ENCODE measurements around the gene TMEM161A. TPM values are rescaled to one million over a fixed set of nuclear protein-coding genes. Genes with fewer than 3 reads are reported as not detected.

The TMEM161A gene
- total RNA-seq, 1 experiment from 2014 or later, result 46.0 TPM

DNA sequence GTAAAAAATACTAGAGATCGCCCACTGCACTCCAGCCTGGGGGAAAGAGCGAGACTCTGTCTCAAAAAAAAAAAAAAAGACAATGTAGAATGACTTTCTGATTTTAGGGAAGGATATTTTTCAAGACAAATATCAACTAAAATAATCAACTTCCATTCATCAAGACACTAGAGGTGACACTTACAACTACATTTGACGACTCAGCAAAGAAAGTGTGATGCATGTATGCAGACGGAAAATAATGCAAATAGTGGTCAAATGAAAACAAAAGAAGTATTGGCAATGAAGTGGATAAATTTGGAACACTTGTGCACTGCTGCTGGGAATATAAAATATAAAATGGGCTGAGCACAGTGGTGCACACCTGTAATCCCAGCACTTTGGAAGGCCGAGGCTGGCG is 12.2 kb downstream of the TMEM161A start (continued):
- TF ChIP-seq, protein P1, sequence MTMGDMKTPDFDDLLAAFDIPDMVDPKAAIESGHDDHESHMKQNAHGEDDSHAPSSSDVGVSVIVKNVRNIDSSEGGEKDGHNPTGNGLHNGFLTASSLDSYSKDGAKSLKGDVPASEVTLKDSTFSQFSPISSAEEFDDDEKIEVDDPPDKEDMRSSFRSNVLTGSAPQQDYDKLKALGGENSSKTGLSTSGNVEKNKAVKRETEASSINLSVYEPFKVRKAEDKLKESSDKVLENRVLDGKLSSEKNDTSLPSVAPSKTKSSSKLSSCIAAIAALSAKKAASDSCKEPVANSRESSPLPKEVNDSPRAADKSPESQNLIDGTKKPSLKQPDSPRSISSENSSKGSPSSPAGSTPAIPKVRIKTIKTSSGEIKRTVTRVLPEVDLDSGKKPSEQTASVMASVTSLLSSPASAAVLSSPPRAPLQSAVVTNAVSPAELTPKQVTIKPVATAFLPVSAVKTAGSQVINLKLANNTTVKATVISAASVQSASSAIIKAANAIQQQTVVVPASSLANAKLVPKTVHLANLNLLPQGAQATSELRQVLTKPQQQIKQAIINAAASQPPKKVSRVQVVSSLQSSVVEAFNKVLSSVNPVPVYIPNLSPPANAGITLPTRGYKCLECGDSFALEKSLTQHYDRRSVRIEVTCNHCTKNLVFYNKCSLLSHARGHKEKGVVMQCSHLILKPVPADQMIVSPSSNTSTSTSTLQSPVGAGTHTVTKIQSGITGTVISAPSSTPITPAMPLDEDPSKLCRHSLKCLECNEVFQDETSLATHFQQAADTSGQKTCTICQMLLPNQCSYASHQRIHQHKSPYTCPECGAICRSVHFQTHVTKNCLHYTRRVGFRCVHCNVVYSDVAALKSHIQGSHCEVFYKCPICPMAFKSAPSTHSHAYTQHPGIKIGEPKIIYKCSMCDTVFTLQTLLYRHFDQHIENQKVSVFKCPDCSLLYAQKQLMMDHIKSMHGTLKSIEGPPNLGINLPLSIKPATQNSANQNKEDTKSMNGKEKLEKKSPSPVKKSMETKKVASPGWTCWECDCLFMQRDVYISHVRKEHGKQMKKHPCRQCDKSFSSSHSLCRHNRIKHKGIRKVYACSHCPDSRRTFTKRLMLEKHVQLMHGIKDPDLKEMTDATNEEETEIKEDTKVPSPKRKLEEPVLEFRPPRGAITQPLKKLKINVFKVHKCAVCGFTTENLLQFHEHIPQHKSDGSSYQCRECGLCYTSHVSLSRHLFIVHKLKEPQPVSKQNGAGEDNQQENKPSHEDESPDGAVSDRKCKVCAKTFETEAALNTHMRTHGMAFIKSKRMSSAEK (CRISPR knock-in tag; IDR thresholded peaks at IDR 0.05; ENCODE audit: borderline replicate concordance), result no peak
- TF ChIP-seq ZNF671 (CRISPR knock-in tag; IDR thresholded peaks at IDR 0.05) (no peak), NFATC4 (CRISPR knock-in tag; IDR thresholded peaks at IDR 0.05) (no peak), CREM (CRISPR knock-in tag; IDR thresholded peaks at IDR 0.05) (no peak), CREB1 (CRISPR knock-in tag; IDR thresholded peaks at IDR 0.05) (no peak), ZNF219 (CRISPR knock-in tag; IDR thresholded peaks at IDR 0.05; ENCODE audit: borderline replicate concordance) (no peak), KAT7 (CRISPR knock-in tag; IDR thresholded peaks at IDR 0.05; ENCODE audit: borderline replicate concordance) (no peak)
- TF ChIP-seq, protein P2, sequence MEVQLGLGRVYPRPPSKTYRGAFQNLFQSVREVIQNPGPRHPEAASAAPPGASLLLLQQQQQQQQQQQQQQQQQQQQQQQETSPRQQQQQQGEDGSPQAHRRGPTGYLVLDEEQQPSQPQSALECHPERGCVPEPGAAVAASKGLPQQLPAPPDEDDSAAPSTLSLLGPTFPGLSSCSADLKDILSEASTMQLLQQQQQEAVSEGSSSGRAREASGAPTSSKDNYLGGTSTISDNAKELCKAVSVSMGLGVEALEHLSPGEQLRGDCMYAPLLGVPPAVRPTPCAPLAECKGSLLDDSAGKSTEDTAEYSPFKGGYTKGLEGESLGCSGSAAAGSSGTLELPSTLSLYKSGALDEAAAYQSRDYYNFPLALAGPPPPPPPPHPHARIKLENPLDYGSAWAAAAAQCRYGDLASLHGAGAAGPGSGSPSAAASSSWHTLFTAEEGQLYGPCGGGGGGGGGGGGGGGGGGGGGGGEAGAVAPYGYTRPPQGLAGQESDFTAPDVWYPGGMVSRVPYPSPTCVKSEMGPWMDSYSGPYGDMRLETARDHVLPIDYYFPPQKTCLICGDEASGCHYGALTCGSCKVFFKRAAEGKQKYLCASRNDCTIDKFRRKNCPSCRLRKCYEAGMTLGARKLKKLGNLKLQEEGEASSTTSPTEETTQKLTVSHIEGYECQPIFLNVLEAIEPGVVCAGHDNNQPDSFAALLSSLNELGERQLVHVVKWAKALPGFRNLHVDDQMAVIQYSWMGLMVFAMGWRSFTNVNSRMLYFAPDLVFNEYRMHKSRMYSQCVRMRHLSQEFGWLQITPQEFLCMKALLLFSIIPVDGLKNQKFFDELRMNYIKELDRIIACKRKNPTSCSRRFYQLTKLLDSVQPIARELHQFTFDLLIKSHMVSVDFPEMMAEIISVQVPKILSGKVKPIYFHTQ (CRISPR knock-in tag; IDR thresholded peaks at IDR 0.05), result no peak
- TF ChIP-seq, protein P3, sequence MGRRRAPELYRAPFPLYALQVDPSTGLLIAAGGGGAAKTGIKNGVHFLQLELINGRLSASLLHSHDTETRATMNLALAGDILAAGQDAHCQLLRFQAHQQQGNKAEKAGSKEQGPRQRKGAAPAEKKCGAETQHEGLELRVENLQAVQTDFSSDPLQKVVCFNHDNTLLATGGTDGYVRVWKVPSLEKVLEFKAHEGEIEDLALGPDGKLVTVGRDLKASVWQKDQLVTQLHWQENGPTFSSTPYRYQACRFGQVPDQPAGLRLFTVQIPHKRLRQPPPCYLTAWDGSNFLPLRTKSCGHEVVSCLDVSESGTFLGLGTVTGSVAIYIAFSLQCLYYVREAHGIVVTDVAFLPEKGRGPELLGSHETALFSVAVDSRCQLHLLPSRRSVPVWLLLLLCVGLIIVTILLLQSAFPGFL (CRISPR knock-in tag; IDR thresholded peaks at IDR 0.05; ENCODE audit: borderline replicate concordance), result no peak

DNA sequence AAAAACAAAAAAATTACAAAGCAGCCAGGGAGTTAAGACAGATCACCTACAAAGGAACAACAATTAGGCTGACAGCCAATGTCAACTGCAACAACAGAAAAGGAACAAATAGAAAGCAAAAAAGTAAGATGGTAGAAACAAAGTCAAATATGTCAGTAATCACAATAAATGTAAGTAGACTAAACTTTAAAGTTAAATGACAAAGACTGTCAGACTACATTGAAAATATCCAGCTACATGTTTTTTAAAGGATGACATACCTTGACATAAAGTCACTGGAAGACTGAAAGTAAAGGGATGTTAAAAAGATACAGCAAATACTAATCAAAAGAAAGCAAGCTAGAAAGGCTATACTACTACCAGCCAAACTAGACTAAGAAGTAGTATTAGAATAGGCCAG is 14.9 kb downstream of the TMEM161A start:
- Mint-ChIP-seq H3K9me3 (peaks cover 14% of the 10 kb centered on the region), H3K4me3 (no peak overlapping the region), H3K4me1 (no peaks in the 10 kb centered on the region), H3K27me3 (ENCODE audit: low read depth) (no peaks in the 10 kb centered on the region), H3K36me3 (peaks cover 38% of the 10 kb centered on the region), H3K27ac (no peak overlapping the region)
- TF ChIP-seq SMAD4 (CRISPR knock-in tag; IDR thresholded peaks at IDR 0.05) (no peak), GRHL2 (CRISPR knock-in tag; IDR thresholded peaks at IDR 0.05; ENCODE audit: insufficient replicate concordance, severe bottlenecking) (no peak), RELA (CRISPR knock-in tag; IDR thresholded peaks at IDR 0.05; ENCODE audit: borderline replicate concordance) (no peak), ZNF232 (CRISPR knock-in tag; IDR thresholded peaks at IDR 0.05) (no peak), FOXP1 (CRISPR knock-in tag; IDR thresholded peaks at IDR 0.05; ENCODE audit: borderline replicate concordance) (no peak), ELF4 (CRISPR knock-in tag; IDR thresholded peaks at IDR 0.05; ENCODE audit: low read depth) (no peak), MYBL2 (CRISPR knock-in tag; IDR thresholded peaks at IDR 0.05) (no peak), FOXK1 (CRISPR knock-in tag; IDR thresholded peaks at IDR 0.05) (no peak), NR2C2 (CRISPR knock-in tag; IDR thresholded peaks at IDR 0.05) (no peak), NR3C1 (CRISPR knock-in tag; conservative IDR thresholded peaks at IDR 0.05; ENCODE audit: low read depth) (no peak), SMAD3 (CRISPR knock-in tag; IDR thresholded peaks at IDR 0.05; ENCODE audit: borderline replicate concordance) (no peak)
- TF ChIP-seq, protein P4, sequence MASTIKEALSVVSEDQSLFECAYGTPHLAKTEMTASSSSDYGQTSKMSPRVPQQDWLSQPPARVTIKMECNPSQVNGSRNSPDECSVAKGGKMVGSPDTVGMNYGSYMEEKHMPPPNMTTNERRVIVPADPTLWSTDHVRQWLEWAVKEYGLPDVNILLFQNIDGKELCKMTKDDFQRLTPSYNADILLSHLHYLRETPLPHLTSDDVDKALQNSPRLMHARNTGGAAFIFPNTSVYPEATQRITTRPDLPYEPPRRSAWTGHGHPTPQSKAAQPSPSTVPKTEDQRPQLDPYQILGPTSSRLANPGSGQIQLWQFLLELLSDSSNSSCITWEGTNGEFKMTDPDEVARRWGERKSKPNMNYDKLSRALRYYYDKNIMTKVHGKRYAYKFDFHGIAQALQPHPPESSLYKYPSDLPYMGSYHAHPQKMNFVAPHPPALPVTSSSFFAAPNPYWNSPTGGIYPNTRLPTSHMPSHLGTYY (CRISPR knock-in tag; IDR thresholded peaks at IDR 0.05), result no peak
- TF ChIP-seq, protein P5, sequence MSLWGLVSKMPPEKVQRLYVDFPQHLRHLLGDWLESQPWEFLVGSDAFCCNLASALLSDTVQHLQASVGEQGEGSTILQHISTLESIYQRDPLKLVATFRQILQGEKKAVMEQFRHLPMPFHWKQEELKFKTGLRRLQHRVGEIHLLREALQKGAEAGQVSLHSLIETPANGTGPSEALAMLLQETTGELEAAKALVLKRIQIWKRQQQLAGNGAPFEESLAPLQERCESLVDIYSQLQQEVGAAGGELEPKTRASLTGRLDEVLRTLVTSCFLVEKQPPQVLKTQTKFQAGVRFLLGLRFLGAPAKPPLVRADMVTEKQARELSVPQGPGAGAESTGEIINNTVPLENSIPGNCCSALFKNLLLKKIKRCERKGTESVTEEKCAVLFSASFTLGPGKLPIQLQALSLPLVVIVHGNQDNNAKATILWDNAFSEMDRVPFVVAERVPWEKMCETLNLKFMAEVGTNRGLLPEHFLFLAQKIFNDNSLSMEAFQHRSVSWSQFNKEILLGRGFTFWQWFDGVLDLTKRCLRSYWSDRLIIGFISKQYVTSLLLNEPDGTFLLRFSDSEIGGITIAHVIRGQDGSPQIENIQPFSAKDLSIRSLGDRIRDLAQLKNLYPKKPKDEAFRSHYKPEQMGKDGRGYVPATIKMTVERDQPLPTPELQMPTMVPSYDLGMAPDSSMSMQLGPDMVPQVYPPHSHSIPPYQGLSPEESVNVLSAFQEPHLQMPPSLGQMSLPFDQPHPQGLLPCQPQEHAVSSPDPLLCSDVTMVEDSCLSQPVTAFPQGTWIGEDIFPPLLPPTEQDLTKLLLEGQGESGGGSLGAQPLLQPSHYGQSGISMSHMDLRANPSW (CRISPR knock-in tag; conservative IDR thresholded peaks at IDR 0.05; ENCODE audit: low read depth), result no peak
- CTCF ChIA-PET, result interaction anchor here (1.4 kb wide), 1 partner anchor 12 kb away, joined by 4 read pairs; no protein-coding TSS in a partner anchor
- POLR2A ChIA-PET, result no interaction called here
- DNase-seq (ENCODE audit: low spot score) (no peak), ATAC-seq (no peak)
